SK-N-MC (cell line): Measurements from ENCODE around the gene ANO10.

Source experiments
- EZH2 ChIP-seq: fragments of 200-600 bp; sonication (generic); IDR thresholded peaks from one replicate; pipeline ENCODE4 v1.6.1; 2017; ENCODE audit warnings: antibody characterized with exemption
- POLR2AphosphoS5 ChIP-seq: IDR thresholded peaks from 2 replicates; pipeline ENCODE4 v1.6.1; 2012; ENCODE audit warnings: mild to moderate bottlenecking, low read depth, low read length, borderline replicate concordance

- no peak for TF ChIP-seq EZH2
- TF ChIP-seq POLR2AphosphoS5, result no peak
Observed at GRCh38 chr3:43597961-43598360, 23.9 kb downstream of the ANO10 start.
